Endothelial cell of umbilical vein (primary cell): ENCODE measurements around the gene ATP10A. TPM values are rescaled to one million over a fixed set of nuclear protein-coding genes. Genes with fewer than 3 reads are reported as not detected.

Source experiments
- BruUV-seq: library from RNA; stranded (reverse); fragments of 400-500 nt; replicated peaks from 2 replicates; lab custom pipeline; 2021; lab: Mats Ljungman, UMichigan
- CTCF ChIA-PET: fragments of 300-600, 350-600 bp; sonication (Branson Sonifier 250); formaldehyde crosslinking; loops from one replicate; lab custom pipeline; 2021; ENCODE audit warnings: antibody characterized with exemption, inconsistent platforms; lab: Charles Lee
- POLR2A ChIA-PET: fragments of 300-600, 350-600 bp; sonication (Branson Sonifier 250); formaldehyde crosslinking; loops from one replicate; lab custom pipeline; 2021; ENCODE audit warnings: antibody characterized with exemption, inconsistent platforms; lab: Charles Lee
- DNase-seq: peaks from one replicate; pipeline ENCODE4 v3.0.0-alpha.2; 2011; ENCODE audit warnings: low read depth, low spot score
- FAIRE-seq: peaks from 2 replicates; lab custom pipeline; 2011; peaks lifted over from hg19 to GRCh38; lab: Jason Lieb, UNC
- H2AFZ ChIP-seq: 2 replicates; pipeline ENCODE4 v1.6.0; 2012; ENCODE audit warnings: low read depth, low read length, control low read depth, inconsistent platforms
- H3K27ac ChIP-seq: 2 replicates; pipeline ENCODE4 v1.5.1; 2011; ENCODE audit warnings: low read depth, mild to moderate bottlenecking, control low read depth, low read length, moderate library complexity; ENCODE audit not compliant: insufficient read depth
- H3K27me3 ChIP-seq, 2 experiments: 2 replicates each; pipeline versions ENCODE4 v1.6.0 to v1.6.1; 2011; ENCODE audit warnings: low read length in 2 of 2, mixed read lengths in 1 of 2; ENCODE audit not compliant: control insufficient read depth in 2 of 2, insufficient read depth in 2 of 2
- H3K36me3 ChIP-seq, 2 experiments: 2 replicates in 1 of 2; 3 replicates in 1 of 2; pipeline ENCODE4 v1.5.1; 2011; ENCODE audit warnings: low read length in 2 of 2, mild to moderate bottlenecking in 1 of 2, moderate library complexity in 1 of 2; ENCODE audit not compliant: control insufficient read depth in 2 of 2, insufficient read depth in 2 of 2; ENCODE audit errors: extremely low read depth in 1 of 2
- H3K4me1 ChIP-seq: 3 replicates; pipeline ENCODE4 v1.5.1; 2011; ENCODE audit warnings: mild to moderate bottlenecking, low read length; ENCODE audit not compliant: control insufficient read depth, insufficient read depth; ENCODE audit errors: extremely low read depth
- H3K4me2 ChIP-seq: 2 replicates; pipeline ENCODE4 v1.6.1; 2011; ENCODE audit warnings: low read length, control low read depth, mixed read lengths; ENCODE audit not compliant: insufficient read depth
- H3K4me3 ChIP-seq, 3 experiments: fragments of 200-600 bp in 1 of 3; sonication (generic), shearing (Covaris generic) in 1 of 3; replicated peaks in 1 of 3; 2 replicates each; pipeline ENCODE4 v1.5.1; 2011 to 2016; ENCODE audit warnings: control low read depth in 3 of 3, low read length in 3 of 3, mild to moderate bottlenecking in 2 of 3, inconsistent platforms in 1 of 3, low read depth in 1 of 3, moderate library complexity in 1 of 3; ENCODE audit not compliant: insufficient read depth in 1 of 3
- H3K79me2 ChIP-seq: 2 replicates; pipeline ENCODE4 v1.6.0; 2012; ENCODE audit warnings: low read length, inconsistent platforms; ENCODE audit not compliant: control insufficient read depth, insufficient read depth
- H3K9ac ChIP-seq: replicated peaks from 2 replicates; pipeline ENCODE3; 2011; ENCODE audit warnings: low read length, control low read depth; ENCODE audit not compliant: insufficient read depth; ENCODE audit errors: extremely low read depth
- H3K9me1 ChIP-seq: replicated peaks from 3 replicates; pipeline ENCODE4 v1.6.0; 2011; ENCODE audit warnings: mild to moderate bottlenecking, low read length; ENCODE audit not compliant: control insufficient read depth, insufficient read depth; ENCODE audit errors: extremely low read depth
- H3K9me3 ChIP-seq: replicated peaks from 2 replicates; pipeline ENCODE4 v1.5.1; 2012; ENCODE audit warnings: low read length, inconsistent platforms; ENCODE audit not compliant: control insufficient read depth, insufficient read depth
- H4K20me1 ChIP-seq: replicated peaks from 2 replicates; pipeline ENCODE3; 2011; ENCODE audit warnings: mild to moderate bottlenecking, low read length; ENCODE audit not compliant: control insufficient read depth, insufficient read depth; ENCODE audit errors: extremely low read depth
- CTCF ChIP-seq, 2 donors: IDR thresholded peaks; 1 replicate in 1 of 2; 2 replicates in 1 of 2; pipeline ENCODE4 v1.5.1; 2011; ENCODE audit warnings: low read length in 2 of 2, mild to moderate bottlenecking in 2 of 2, moderate library complexity in 2 of 2, control low read depth in 1 of 2, inconsistent platforms in 1 of 2, low read depth in 1 of 2; ENCODE audit not compliant: insufficient read depth in 1 of 2; ENCODE audit errors: extremely low read depth in 1 of 2
- EZH2 ChIP-seq: IDR thresholded peaks from 2 replicates; pipeline ENCODE4 v1.6.1; 2012; ENCODE audit warnings: borderline replicate concordance, low read depth, mild to moderate bottlenecking, moderate library complexity, low read length, inconsistent platforms; ENCODE audit not compliant: severe bottlenecking
- FOS ChIP-seq: IDR thresholded peaks from 2 replicates; pipeline ENCODE4 v1.6.1; 2011; ENCODE audit warnings: mild to moderate bottlenecking, low read length, moderate library complexity, borderline replicate concordance; ENCODE audit not compliant: insufficient read depth
- GATA2 ChIP-seq: IDR thresholded peaks from 2 replicates; pipeline ENCODE4 v1.7.0; 2011; ENCODE audit warnings: low read depth, mild to moderate bottlenecking, moderate library complexity, mixed read lengths, low read length; ENCODE audit not compliant: insufficient read length, insufficient read depth
- JUN ChIP-seq: IDR thresholded peaks from 2 replicates; pipeline ENCODE4 v1.6.1; 2011; ENCODE audit warnings: borderline replicate concordance, low read depth; ENCODE audit not compliant: insufficient read length, insufficient read depth
- MAX ChIP-seq: IDR thresholded peaks from 2 replicates; pipeline ENCODE4 v1.6.1; 2011; ENCODE audit not compliant: insufficient read depth, insufficient read length
- MYC ChIP-seq: IDR thresholded peaks from one replicate; pipeline ENCODE4 v1.6.1; 2011; ENCODE audit warnings: mild to moderate bottlenecking, low read depth, low read length
- POLR2A ChIP-seq: IDR thresholded peaks from 2 replicates; pipeline ENCODE4 v1.6.1; 2012; ENCODE audit warnings: low read depth, mild to moderate bottlenecking, control low read depth, low read length
- POLR2AphosphoS5 ChIP-seq: IDR thresholded peaks from 2 replicates; pipeline ENCODE4 v1.6.1; 2012; ENCODE audit warnings: low read depth, mild to moderate bottlenecking, control low read depth, low read length, moderate library complexity; ENCODE audit not compliant: insufficient read depth
- dilution Hi-C: fragments of 300-500 bp; cut with MboI; formaldehyde crosslinking; loops from one replicate; pipeline ENCODE4 v1.15.0; 2019; ENCODE audit warnings: low sequenced_read_pairs; ENCODE audit not compliant: extremely low pct_ligation_motif_present
- intact Hi-C: fragments of 100-400 bp; cut with micrococcal nuclease; formaldehyde crosslinking; loops from one replicate; pipeline ENCODE4 v1.10.0; 2022
- polyA plus RNA-seq, 4 experiments: library from polyadenylated mRNA; depleted of rRNA in 3 of 4; stranded (reverse) in 3 of 4; unstranded in 1 of 4; fragments of >200 nt; gene quantifications; 2 replicates each; pipeline versions ENCODE4 v1.2.1 to v1.2.3, GENCODE V29; 2011 to 2012; ENCODE audit warnings: missing spikeins in 1 of 4
- total RNA-seq: library from RNA; stranded (reverse); gene quantifications from 2 replicates; pipeline ENCODE4 v1.2.3, GENCODE V29; 2021

Gene ATP10A
- total and polyA plus RNA-seq, 2 donors (not counting 3 experiments of a cell fraction or from before 2014, with no cell fraction given): not detected

- POLR2A ChIA-PET: no interaction called here
- H3K79me2 ChIP-seq: no peaks in the 10 kb centered on the region
- no peaks in the 10 kb centered on the region for H3K27me3 ChIP-seq
- dilution Hi-C loops: no loop called here
- DNase-seq (no peak), FAIRE-seq (no peak)
- H3K9me3 ChIP-seq: peaks cover 10% of the 10 kb centered on the region
- CTCF ChIA-PET: no interaction called here
- BruUV-seq: no TSS peak
- H4K20me1 ChIP-seq: no peaks in the 10 kb centered on the region
- no peaks in the 10 kb centered on the region for H3K36me3 ChIP-seq
- H2AFZ ChIP-seq: no peak overlapping the region
- H3K4me1 ChIP-seq: no peaks in the 10 kb centered on the region
- intact Hi-C loops: no loop called here
- no peaks in the 10 kb centered on the region for H3K9me1 ChIP-seq
- no peak for TF ChIP-seq POLR2AphosphoS5
- TF ChIP-seq CTCF (IDR thresholded peaks at IDR 0.05; ENCODE audit: extremely low read depth in 1 of 2, insufficient read depth in 1 of 2, low read depth in 1 of 2, low read length in 2 of 2): no peak
- TF ChIP-seq FOS: no peak
- no peak for TF ChIP-seq MYC
- no peak for TF ChIP-seq EZH2
- no peak for TF ChIP-seq MAX
- TF ChIP-seq JUN: no peak
- no peak for TF ChIP-seq GATA2
- no peak for TF ChIP-seq POLR2A
- no peak overlapping the region for H3K4me2 ChIP-seq
- H3K4me3 ChIP-seq: no peak overlapping the region
- H3K9ac ChIP-seq: no peak overlapping the region
- no peak overlapping the region for H3K27ac ChIP-seq
Observed at GRCh38 chr15:25653371-25653770, 209.8 kb downstream of the ATP10A start.
